ENCODE measurements around the gene SLC16A10.
"Not testable (repeated sequence)": the region's sequence is repeated elsewhere in the genome, so short reads cannot be mapped to it uniquely, and the experiment has no call there.

The SLC16A10 gene

DNA sequence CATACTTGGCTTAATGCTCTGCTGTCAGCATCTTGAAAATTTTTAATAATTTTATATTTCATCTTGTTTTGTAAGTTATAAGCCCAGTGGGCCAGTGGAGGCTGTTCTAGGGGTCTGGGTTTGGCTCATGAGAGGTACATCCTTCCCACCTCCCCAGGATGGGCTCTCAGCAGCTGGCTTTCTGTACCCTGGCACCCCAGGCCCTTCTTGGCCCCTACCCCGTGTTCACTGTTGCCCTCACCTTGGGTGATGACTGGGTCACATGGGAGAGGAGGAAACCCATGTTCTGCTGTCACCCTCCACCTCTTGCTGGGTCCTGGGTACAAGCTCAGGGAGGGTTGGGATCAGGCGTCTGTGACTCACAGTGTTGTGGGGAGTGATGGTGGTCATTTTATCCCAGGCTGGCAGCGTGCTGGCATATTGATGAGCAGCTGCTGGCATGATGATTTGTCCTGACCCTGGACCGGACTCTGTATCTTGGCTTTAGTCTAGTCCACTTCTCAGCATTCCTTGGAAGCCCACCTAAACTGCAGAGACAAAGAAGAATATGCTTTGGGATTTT, 34.6 kb downstream of the SLC16A10 start:
- Histone ChIP-seq H3K27me3 (ENCODE audit: control insufficient read depth, insufficient read depth, low read length) (no peaks in the 10 kb centered on the region), H3K4me3 (ENCODE audit: low read length) (no peak overlapping the region), H3K27ac (ENCODE audit: low read depth, low read length) (no peak overlapping the region), H3K4me1 (ENCODE audit: control insufficient read depth, insufficient read depth, low read length) (no peaks in the 10 kb centered on the region), H3K9ac (ENCODE audit: low read length) (no peak overlapping the region), H3K36me3 (ENCODE audit: control insufficient read depth, insufficient read depth, low read length) (no peaks in the 10 kb centered on the region)

DNA sequence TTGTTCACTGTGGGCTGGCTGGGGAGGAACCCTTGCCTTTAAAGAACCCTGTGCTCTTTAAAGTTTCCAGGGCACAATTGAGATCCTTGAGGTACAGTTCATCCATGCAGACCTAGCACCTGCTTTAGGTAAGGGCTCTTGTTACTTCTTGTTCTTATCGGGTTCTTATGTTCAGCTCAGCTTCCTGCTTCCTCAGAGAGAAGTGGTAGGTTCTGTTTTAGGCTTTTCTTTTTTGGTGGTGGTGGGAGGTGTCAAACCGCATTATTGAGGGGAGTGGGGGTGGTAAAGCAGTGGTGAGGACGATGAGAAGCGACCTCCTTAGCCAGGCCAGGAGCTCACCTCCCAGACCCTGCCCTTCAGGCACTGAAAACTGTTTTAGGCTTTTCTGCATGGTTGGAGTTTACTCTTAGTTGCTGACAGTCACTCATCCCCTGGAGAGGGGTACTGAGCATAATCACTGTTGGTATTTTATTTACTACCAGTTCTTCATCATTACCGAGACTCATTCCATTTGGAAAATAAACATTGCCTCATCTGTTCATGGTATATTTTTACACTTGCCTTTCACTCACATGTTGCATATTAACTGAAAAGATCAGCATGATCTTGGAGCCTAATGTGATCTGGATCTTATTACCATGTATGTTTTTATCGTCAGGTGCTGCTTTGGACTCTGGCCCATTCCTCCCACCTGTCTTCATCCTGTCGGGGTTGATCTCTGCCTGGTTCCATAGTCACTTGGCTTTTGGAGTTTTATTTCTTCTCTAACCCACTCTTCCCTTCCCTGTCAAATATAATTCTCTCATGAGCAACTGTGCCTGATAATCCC, 35.4 kb downstream of the SLC16A10 start:
- H3K4me3 ChIP-seq (ENCODE audit: low read length), result no peak overlapping the region
- no peaks in the 10 kb centered on the region for H3K27me3 ChIP-seq (ENCODE audit: control insufficient read depth, insufficient read depth, low read length)
- H3K27ac ChIP-seq (ENCODE audit: low read depth, low read length), result no peak overlapping the region
- H3K9ac ChIP-seq (ENCODE audit: low read length), result no peak overlapping the region
- H3K36me3 ChIP-seq (ENCODE audit: control insufficient read depth, insufficient read depth, low read length), result no peaks in the 10 kb centered on the region
- H3K4me1 ChIP-seq (ENCODE audit: control insufficient read depth, insufficient read depth, low read length), result no peaks in the 10 kb centered on the region

DNA sequence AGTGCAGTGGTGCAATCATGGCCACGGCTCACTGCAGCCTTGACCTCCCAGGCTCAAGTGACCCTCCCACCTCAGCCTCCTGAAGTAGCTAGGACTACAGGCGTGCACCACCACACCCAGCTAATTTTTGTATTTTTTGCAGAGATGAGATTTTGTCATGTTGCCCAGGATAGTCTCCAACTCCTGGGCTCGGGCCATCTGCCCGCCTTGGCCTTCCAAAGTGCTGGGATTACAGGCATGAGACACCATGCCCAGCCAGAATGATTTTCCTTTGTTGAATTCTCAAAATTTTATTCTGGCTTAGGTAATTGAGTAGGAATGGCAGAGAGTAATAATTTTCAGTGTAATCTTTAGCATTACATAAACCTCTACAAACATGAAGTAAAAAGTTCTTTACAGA, 37.1 kb downstream of the SLC16A10 start:
- H3K27ac ChIP-seq (ENCODE audit: low read depth, low read length), result no peak overlapping the region
- H3K4me3 ChIP-seq (ENCODE audit: low read length), result no peak overlapping the region
- H3K9ac ChIP-seq (ENCODE audit: low read length), result no peak overlapping the region
- no peaks in the 10 kb centered on the region for H3K27me3 ChIP-seq (ENCODE audit: control insufficient read depth, insufficient read depth, low read length)
- H3K36me3 ChIP-seq (ENCODE audit: control insufficient read depth, insufficient read depth, low read length), result no peaks in the 10 kb centered on the region
- H3K4me1 ChIP-seq (ENCODE audit: control insufficient read depth, insufficient read depth, low read length), result no peaks in the 10 kb centered on the region

DNA sequence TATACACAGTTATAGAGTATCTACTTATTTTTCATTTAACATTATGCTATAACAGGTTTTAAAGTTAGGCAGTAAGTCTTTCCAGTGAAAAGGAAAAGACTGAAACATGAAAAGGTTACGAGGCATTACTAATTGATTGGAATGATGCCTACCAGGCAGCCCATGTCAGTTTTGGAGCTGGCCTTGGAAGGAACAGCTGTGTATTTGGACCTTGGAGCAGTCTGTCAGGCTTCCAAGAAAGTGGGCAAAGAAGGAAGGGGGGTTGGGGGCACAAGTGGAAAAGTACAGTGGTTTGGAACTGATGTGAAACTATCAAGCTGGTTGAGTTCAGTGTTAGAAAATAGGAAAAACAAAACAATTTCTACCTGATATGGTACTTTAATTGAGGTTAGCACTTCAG, 41.7 kb downstream of the SLC16A10 start:
- no peaks in the 10 kb centered on the region for H3K27me3 ChIP-seq (ENCODE audit: control insufficient read depth, insufficient read depth, low read length)
- H3K27ac ChIP-seq (ENCODE audit: low read depth, low read length), result no peak overlapping the region
- H3K4me1 ChIP-seq (ENCODE audit: control insufficient read depth, insufficient read depth, low read length), result no peaks in the 10 kb centered on the region
- H3K4me3 ChIP-seq (ENCODE audit: low read length), result no peak overlapping the region
- no peak overlapping the region for H3K9ac ChIP-seq (ENCODE audit: low read length)
- H3K36me3 ChIP-seq (ENCODE audit: control insufficient read depth, insufficient read depth, low read length), result no peaks in the 10 kb centered on the region

DNA sequence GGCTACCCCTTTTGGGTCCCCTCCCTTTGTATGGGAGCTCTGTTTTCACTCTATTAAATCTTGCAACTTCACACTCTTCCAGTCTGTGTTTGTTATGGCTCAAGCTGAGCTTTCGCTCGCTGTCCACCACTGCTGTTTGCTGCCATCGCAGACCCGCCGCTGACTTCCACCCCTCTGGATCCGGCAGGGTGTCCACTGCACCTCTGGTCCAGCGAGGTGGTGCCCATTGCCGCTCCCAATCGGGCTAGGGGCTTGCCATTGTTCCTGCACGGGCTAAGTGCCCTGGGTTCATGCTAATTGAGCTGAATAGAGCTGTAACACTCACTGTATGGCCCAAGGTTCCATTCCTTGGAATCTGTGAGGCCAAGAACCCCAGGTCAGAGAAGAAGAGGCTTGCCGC, 43.7 kb downstream of the SLC16A10 start:
- H3K4me3 ChIP-seq (ENCODE audit: low read length); H3K36me3 ChIP-seq (ENCODE audit: control insufficient read depth, insufficient read depth, low read length); H3K9ac ChIP-seq (ENCODE audit: low read length); H3K4me1 ChIP-seq (ENCODE audit: control insufficient read depth, insufficient read depth, low read length); H3K27me3 ChIP-seq (ENCODE audit: control insufficient read depth, insufficient read depth, low read length); H3K27ac ChIP-seq (ENCODE audit: low read depth, low read length): not testable (repeated sequence)

DNA sequence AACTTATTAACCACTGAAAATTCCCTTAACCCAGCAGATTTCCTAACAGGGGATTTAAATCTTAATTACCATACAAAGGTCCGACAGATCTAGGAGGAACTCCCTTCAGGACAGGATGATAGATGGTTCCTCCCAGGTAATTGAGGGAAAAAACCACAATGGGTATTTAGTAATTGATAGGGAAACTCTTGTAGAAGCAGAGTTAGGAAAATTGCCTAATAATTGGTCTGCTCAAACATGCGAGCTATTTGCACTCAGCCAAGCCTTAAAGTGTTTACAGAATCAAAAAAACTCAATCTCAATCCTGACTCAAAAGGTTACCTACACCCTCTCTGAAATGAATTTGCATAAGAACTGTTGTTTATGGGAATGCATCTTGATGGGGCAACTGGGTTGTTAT, 45.4 kb downstream of the SLC16A10 start:
- not testable (repeated sequence) for H3K27ac ChIP-seq (ENCODE audit: low read depth, low read length); H3K4me1 ChIP-seq (ENCODE audit: control insufficient read depth, insufficient read depth, low read length); H3K9ac ChIP-seq (ENCODE audit: low read length)

DNA sequence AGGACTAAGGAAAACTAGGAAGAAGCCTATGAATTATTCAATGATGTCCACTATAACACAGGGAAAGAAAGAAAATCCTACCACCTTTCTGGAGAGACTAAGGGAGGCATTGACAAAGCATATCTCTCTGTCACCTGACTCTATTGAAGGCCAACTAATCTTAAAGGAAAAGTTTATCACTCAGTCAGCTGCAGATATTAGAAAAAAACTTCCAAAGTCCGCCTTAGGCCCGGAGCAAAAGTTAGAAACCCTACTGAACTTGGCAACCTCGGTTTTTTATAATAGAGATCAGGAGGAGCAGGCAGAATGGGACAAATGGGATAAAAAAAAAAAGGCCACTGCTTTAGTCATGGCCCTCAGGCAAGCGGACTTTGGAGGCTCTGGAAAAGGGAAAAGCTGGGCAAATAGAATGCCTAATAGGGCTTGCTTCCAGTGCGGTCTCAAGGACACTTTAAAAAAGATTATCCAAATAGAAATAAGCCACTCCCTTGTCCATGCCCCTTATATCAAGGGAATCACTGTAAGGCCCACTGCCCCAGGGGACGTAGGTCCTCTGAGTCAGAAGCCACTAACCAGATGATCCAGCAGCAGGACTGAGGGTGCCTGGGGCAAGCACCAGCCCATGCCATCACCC, 47.0 kb downstream of the SLC16A10 start:
- not testable (repeated sequence) for H3K9ac ChIP-seq (ENCODE audit: low read length); H3K27ac ChIP-seq (ENCODE audit: low read depth, low read length)

More for the DNA sequence above, 45.4 kb downstream of the SLC16A10 start:
- not testable (repeated sequence) for H3K4me3 ChIP-seq (ENCODE audit: low read length); H3K36me3 ChIP-seq (ENCODE audit: control insufficient read depth, insufficient read depth, low read length); H3K27me3 ChIP-seq (ENCODE audit: control insufficient read depth, insufficient read depth, low read length)

DNA sequence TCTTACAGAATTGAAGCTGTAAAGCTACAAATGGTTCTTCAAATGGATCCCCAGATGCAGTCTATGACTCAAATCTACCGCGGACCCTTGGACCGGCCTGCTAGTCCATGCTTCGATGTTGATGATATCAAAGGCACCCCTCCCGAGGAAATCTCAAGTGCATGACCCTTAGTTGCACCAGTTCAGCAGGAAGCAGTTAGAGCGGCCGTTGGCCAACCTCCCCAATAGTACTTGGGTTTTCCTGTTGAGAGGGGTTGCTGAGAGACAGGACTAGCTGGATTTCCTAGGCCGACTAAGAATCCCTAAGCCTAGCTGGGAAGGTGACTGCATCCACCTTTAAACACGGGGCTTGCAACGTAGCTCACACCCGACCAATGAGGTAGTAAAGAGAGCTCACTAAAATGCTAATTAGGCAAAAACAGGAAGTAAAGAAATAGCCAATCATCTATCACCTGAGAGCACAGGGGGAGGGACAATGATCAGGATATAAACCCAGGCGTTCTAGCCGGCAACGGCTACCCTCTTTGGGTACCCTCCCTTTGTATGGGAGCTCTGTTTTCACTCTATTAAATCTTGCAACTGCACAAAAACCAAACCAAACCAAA, 50.3 kb downstream of the SLC16A10 start:
- not testable (repeated sequence) for H3K27ac ChIP-seq (ENCODE audit: low read depth, low read length); H3K36me3 ChIP-seq (ENCODE audit: control insufficient read depth, insufficient read depth, low read length); H3K9ac ChIP-seq (ENCODE audit: low read length); H3K27me3 ChIP-seq (ENCODE audit: control insufficient read depth, insufficient read depth, low read length); H3K4me3 ChIP-seq (ENCODE audit: low read length); H3K4me1 ChIP-seq (ENCODE audit: control insufficient read depth, insufficient read depth, low read length)

More for the DNA sequence above, 47.0 kb downstream of the SLC16A10 start:
- not testable (repeated sequence) for H3K27me3 ChIP-seq (ENCODE audit: control insufficient read depth, insufficient read depth, low read length); H3K4me3 ChIP-seq (ENCODE audit: low read length); H3K4me1 ChIP-seq (ENCODE audit: control insufficient read depth, insufficient read depth, low read length); H3K36me3 ChIP-seq (ENCODE audit: control insufficient read depth, insufficient read depth, low read length)

DNA sequence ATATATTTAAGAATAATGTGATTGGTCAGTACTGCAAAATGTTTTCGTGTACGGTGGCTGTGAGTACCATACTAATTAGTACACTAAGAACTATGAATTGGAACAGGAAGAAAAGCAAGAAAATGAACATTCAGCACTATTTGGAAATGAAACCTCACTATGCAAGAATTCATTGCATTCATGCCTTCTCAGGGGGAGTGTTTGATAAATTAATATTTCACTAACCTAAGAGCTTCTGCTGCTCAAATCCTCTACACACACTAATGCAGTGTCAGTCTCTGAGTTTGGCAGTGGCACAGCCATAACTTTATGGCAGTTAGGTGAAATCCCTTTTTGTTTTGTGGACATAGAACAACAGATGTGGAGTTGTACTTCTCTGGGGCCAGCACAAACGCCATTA, 60.1 kb downstream of the SLC16A10 start:
- no peaks in the 10 kb centered on the region for H3K27me3 ChIP-seq (ENCODE audit: control insufficient read depth, insufficient read depth, low read length)
- no peak overlapping the region for H3K27ac ChIP-seq (ENCODE audit: low read depth, low read length)
- H3K4me3 ChIP-seq (ENCODE audit: low read length), result no peak overlapping the region
- H3K4me1 ChIP-seq (ENCODE audit: control insufficient read depth, insufficient read depth, low read length), result no peaks in the 10 kb centered on the region
- no peak overlapping the region for H3K9ac ChIP-seq (ENCODE audit: low read length)
- no peaks in the 10 kb centered on the region for H3K36me3 ChIP-seq (ENCODE audit: control insufficient read depth, insufficient read depth, low read length)

DNA sequence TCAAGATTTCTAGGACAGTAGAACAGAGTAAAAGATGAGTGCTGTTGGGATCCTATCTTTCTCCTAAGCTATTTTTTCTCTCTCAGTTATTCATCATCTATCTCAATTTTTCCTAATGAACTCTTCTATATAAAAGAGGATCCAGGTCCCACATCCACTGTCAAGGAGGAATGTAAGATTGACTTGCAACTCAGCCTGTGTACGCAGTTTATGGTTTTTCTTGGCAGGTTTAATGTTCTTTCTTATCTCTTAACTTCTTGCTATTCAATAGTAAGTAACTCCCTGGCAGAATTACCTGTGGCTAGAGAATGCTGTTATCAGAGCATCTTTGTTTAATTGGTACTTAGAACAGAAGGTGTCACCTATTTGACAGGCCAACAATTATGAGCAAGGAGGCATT, 60.8 kb downstream of the SLC16A10 start:
- Histone ChIP-seq H3K36me3 (ENCODE audit: control insufficient read depth, insufficient read depth, low read length) (no peaks in the 10 kb centered on the region), H3K4me3 (ENCODE audit: low read length) (no peak overlapping the region), H3K27ac (ENCODE audit: low read depth, low read length) (no peak overlapping the region), H3K27me3 (ENCODE audit: control insufficient read depth, insufficient read depth, low read length) (no peaks in the 10 kb centered on the region), H3K9ac (ENCODE audit: low read length) (no peak overlapping the region), H3K4me1 (ENCODE audit: control insufficient read depth, insufficient read depth, low read length) (no peaks in the 10 kb centered on the region)

DNA sequence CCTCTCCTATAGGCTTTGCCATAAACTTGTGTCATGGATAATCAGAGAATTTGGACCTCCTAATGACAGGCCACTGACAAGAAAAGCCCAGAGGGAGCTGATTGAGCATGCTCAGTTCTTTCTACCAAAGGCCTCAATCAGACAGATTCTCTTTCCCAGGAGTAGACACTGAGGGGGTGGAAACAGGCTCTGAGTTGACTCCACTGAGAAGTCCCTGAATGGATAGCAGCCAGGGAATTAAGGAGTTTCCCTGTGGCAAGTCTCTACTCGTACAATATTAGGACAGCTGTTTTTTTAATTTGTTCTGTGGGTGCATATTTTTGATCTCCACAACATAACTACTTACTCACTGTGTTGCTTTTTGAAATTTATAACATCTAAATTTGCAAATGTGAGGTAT, 63.3 kb downstream of the SLC16A10 start:
- Histone ChIP-seq H3K9ac (ENCODE audit: low read length) (no peak overlapping the region), H3K27me3 (ENCODE audit: control insufficient read depth, insufficient read depth, low read length) (no peaks in the 10 kb centered on the region), H3K36me3 (ENCODE audit: control insufficient read depth, insufficient read depth, low read length) (no peaks in the 10 kb centered on the region), H3K27ac (ENCODE audit: low read depth, low read length) (no peak overlapping the region), H3K4me3 (ENCODE audit: low read length) (no peak overlapping the region), H3K4me1 (ENCODE audit: control insufficient read depth, insufficient read depth, low read length) (no peaks in the 10 kb centered on the region)

DNA sequence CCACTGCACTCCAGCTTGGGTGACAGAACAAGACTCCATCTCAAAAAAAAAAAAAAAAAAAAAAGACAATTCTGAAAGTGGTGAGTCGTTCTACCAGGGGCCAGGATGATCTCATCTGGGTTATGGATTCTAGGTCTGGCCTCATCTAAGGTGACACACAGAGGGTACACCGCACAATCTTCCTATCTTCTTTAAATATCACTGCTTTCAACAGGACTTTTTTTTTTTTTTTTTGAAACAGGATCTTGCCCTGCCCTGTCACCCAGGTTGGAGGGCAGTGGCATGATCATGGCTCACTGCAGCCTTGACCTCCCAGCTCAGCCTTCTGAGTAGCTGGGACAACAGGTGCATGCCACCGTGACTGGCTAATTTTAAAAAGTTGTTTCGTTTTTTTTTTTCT, 67.7 kb downstream of the SLC16A10 start:
- H3K4me1 ChIP-seq (ENCODE audit: control insufficient read depth, insufficient read depth, low read length), result no peaks in the 10 kb centered on the region
- H3K27ac ChIP-seq (ENCODE audit: low read depth, low read length), result no peak overlapping the region
- H3K4me3 ChIP-seq (ENCODE audit: low read length), result no peak overlapping the region
- H3K36me3 ChIP-seq (ENCODE audit: control insufficient read depth, insufficient read depth, low read length), result no peaks in the 10 kb centered on the region
- H3K9ac ChIP-seq (ENCODE audit: low read length), result no peak overlapping the region
- H3K27me3 ChIP-seq (ENCODE audit: control insufficient read depth, insufficient read depth, low read length), result no peaks in the 10 kb centered on the region

Measured in rectal smooth muscle tissue (tissue), 1 donor.